Superior temporal gyrus (tissue), 1 donor: ENCODE data around the gene DTX3.
"Not testable (repeated sequence)": the region's sequence is repeated elsewhere in the genome, so short reads cannot be mapped to it uniquely, and the experiment has no call there.

Experiments
- DNase-seq: peaks from one replicate; pipeline ENCODE4 v3.0.0-alpha.2; 2016; ENCODE audit errors: extremely low spot score

The DTX3 gene

DNA sequence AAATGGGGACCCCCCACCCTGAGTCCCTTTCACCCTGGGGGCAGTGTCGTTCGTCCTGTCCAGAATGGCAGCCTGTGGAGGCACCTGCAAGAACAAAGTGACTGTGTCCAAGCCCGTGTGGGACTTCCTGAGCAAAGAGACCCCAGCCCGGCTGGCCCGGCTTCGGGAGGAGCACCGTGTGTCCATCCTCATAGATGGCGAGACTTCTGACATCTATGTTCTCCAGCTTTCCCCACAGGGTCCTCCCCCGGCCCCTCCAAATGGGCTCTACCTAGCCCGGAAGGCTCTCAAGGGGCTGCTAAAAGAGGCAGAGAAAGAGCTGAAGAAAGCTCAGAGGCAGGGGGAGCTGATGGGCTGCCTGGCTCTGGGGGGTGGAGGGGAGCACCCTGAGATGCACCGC is 2.2 kb downstream of the DTX3 start:
- no peak for DNase-seq

DNA sequence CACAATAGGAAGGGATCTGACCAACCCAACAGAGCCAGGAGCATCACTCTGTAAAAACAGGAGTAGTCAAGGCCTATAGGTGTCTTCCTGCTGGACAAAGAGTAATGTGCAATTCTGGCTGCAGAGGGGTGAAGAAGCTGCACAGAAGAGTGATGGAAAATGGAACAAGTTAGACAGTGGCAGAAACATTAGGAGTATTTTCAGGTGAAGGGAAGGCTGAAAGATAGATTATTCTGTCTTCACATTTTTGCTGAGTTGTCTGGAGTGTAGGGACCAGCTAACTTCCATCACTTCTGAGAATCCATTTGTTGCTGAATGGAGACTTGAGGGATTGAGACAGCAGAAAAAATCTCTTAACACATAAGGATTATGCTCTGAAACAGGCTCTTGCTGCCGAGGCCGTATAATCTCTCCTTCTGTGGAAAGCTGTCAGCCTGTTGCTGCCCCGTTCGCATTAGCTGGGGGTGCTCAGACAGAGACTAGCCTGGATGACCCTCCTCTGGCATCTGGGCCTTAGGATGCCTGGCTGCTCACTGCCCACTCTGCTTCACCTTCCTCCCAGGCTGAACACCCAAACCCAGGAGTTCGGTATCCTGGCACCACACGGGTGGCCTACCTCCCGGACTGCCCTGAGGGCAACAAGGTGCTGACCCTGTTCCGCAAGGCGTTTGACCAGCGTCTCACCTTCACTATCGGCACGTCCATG is 3.5 kb downstream of the DTX3 start:
- no peak for DNase-seq

DNA sequence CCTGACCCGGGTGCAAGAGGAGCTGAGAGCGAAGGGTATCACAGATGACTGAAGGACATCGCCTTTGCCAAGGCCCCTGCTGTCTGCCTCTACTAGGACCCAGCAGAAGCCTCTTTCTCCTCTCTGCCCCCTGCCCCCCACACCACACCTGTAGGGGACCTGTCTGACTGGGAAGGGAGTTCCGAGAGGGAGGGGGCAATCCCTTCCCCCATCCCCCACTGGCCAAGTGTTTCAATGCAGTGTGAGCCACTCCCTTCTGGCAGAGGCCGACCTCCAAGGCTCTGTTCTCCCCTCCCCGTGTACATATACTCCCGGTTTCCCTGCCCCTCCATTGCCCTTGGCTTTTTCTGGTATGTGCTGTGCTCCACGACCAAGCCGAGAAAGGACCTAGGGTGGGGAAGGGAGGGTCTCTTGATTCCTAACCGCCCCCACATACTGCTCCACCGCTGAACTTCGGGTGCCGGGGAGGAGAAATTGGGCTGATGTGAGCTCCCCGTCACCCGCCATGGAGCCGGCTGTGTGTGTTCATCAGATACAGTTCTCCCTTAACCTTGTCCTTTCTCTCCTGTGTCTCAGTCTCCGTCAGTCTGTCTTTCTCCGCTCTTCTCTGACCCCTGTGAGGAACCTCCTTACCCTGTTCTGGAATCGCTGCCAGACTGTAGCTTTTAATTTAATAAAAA is 4.6 kb downstream of the DTX3 start:
- no peak for DNase-seq

DNA sequence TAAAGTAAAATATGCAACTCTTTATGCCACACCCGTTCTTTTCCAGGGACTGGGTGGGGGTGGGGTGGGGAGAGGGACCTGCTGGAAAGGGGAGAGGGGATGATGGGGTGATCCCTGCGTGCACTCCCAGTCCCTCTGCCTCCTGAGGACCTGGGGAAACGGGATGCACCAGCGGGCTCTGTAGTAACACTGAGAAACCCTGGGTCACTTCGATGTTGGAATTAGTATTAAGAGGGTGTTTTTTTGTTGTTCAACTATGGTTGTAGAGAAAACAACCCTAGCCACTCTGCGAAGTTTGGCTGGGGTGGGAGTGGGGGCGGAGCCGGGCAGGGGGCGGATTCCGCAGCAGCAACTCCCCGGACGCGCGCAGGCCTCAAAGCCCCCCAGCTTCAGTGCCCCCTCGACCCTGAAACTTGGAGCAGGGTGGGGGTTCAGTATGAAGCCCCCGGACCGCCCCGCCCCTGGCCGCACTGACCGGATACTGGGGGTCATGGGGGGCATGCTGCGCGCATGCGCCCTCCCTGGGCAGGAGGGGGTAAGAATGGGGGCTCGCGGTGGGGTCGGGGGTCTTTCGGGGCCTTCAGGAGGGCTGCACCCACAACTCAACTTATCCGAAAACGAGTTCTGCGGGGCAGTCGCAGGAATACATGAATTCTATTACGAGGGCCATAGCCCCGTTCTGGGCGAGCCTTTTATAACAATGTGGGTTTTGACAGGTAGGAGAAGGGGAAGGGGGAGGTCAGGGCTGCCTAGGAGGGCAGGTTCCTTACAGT is 5.3 kb downstream of the DTX3 start:
- no peak for DNase-seq

DNA sequence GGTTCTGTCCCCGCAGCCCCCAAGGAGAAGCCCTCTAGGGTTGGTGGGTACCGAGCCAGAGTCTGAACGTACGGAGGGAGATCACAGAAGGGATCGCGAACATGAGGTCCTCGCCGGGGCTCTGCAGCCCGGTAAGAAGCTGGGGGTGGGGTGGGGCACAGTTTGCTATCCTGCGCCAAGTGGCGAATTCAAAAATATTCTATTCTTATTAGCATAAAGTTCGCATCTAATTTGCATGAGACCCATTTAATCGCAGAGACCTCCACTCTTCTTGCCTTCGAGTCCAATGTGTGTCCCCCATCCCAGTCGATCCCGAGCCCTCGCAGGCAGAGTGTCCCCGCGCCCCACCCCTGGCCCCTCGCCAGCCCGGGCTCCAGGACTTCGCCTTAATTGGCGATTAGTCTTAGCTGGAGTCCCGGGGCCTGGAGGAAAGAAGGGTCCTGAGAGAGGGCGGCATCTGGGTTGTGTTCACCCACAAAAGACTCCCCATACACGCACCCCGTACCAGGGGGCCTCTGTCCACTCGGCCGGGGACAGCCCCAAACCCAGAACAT is 6.0 kb downstream of the DTX3 start:
- DNase-seq = no peak

DNA sequence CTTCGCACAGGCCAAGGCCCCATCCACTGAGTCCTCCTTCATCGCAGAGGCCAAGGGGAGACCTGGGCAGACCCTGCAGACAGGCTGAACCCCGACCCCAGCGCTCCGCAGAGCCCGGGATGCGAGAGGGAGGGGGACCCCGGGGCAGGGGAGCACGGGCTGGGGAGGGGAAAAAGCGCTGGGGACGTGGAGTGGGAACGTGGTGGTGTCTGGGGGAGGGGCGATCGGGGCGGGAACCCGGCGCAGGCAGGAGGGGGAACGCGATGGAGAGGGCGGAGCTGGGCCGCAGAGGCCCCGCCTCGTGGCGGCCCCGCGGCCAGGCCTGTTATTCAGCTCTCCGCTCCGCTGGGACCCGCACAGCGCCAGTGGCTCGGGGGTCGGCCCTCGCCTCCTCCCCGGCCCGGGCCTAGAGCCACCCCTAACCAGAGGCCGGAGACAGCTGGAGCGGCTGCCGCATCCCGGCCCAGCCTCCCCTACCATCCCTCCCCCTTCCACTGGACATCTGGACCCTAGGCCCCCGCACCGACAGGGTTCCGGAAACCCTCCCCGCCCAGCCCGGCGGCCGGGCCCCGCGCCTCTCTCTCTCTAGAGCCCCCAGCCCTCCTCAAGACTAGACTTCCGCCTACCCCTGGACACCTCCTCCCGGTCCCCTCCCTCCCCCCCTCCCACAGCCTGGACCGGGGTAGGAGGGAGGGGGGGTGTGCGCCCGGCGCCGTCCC is 6.6 kb downstream of the DTX3 start, which contains the start of gene ARHGEF25:
TSS of gene ARHGEF25 (plus strand) at position 328 of the 719 bp plus-strand sequence. CDS start 460 bp downstream, outside the sequence.
- DNase-seq = no peak

DNA sequence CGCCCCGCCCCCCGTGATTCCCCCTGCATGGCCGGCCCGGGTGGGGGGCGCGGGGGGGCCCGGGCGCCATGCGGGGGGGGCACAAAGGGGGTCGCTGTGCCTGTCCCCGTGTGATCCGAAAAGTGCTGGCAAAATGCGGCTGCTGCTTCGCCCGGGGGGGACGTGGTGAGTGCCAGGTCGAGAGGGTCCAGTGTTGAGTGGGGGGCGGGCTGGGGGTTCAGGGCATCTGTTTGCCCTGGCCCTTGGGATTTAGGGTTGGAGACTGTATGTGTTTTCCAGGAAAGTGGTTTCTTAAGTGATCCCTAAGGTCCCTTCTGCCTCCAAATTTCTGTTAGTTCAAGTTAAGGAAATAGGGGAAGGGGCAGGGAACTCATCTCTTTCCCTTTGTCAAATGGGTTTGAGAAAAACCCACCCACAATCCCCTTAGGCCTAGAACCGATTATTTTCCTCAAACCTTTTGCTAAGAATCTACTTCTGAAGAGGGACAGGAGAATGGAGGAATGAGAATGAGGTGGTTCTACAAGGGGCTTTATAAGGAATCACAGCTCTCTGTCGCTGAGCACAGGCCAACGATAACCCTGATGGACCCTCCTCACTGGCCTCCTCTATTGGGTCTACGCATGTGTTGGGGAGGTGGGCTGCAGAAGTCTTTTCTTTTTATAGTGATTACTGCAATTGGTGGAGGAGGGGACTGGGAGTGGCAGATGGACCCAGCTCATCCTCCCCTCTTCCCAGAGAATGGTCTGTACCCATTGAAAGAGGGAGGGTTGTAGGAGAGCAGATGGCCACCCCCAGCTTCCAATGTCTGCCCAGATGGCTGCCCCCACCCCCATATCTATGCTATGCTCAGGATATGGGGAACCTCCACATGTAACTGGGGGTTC is 7.4 kb downstream of the DTX3 start:
- no peak for DNase-seq

DNA sequence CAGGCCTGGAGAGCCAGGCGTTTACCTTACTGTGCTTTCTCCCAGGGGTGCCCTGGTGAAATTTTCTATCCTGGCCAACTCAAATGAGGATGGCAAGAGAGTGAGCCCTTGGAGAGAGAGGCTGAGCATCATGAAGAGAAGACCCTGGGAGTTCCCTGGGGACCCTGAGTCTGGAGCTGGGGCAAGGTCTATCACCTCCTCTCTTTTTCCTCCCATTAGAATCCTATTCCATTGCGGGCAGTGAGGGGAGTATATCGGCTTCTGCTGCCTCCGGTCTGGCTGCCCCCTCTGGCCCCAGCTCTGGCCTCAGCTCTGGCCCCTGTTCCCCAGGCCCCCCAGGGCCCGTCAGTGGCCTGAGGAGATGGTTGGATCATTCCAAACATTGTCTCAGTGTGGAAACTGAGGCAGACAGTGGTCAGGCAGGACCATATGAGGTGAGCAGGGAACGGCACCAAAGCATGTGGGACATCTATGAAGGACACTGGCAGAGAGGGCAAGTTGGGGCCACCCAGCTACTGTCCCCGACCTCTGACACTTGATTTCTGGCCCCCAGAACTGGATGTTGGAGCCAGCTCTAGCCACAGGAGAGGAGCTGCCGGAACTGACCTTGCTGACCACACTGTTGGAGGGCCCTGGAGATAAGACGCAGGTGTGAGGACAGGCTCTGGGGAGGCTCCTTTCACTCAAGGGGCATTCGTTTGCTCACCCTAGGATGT is 8.2 kb downstream of the DTX3 start:
- DNase-seq = no peak

DNA sequence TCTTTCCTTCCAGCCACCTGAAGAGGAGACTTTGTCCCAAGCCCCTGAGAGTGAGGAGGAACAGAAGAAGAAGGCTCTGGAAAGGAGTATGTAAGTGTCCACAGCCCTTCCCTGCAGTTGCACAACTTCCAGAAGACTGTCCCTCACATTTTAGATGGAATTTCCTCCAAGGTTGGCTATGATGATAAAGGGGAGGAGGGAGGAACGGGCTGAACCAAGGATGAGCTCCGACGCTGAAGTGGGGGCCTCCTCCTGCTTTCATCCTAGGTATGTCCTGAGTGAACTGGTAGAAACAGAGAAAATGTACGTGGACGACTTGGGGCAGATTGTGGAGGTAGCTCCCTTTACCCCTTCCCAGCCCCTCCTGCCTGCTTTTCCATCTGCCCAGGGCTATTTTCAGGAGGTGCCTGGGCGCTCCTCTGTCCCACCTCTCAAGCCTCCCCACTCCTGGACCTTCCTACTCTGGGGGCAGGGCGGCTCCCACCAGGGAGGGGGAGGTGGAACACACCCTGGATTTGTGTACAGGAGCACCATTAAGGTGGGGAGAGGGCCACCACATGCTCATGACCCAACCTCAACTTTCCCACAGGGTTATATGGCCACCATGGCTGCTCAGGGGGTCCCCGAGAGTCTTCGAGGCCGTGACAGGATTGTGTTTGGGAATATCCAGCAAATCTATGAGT is 8.9 kb downstream of the DTX3 start:
- DNase-seq = no peak

DNA sequence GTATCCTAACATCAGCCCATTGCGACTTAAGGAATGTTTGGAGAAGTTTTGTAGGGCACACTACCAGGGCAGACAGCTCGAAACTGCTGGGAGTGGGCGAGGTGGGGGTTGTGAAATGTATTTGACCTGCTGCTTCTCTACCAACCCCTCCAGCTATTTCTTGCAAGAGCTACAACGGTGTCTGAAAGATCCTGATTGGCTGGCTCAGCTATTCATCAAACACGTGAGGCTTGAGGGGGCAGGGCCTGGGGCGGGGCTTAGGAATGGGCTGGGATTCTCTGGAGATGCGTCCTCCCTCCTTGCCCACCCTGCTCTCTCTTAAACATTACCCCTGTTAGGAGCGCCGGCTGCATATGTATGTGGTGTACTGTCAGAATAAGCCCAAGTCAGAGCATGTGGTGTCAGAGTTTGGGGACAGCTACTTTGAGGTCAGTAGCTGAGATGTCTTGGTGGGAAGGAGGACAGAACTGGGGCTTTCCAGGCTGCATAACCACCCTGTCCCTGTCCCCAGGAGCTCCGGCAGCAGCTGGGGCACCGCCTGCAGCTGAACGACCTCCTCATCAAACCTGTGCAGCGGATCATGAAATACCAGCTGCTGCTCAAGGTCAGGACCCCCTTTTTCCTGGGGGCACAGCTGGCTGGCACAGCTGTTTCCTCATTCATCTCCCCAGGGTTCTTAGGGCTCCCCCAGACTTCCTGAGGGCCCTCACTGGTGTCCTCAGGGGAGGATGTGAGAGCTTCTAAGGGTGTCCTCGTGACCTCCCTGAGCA is 9.7 kb downstream of the DTX3 start:
- no peak for DNase-seq

DNA sequence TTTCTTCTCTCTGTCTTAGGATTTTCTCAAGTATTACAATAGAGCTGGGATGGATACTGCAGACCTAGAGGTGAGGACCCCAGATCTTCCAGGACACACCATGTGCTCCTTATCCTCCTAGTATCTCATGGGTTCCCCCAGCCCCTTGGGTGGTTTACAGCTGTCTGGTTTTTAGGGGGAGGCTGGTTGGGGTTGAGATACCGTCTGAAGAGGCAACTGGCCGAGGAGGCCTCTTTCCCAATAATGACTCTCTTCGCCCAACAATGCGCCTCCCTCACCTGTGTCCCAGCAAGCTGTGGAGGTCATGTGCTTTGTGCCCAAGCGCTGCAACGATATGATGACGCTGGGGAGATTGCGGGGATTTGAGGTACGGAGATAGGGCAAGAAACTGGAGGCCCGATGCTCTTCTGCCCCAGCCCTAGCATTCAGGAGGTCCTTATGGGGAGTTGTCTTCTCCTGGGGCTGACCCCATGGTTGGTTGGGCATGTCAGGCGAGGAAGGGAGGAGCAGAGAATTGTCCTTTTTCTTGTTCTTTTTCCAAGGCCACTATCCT is 10.4 kb downstream of the DTX3 start:
- DNase-seq = no peak

DNA sequence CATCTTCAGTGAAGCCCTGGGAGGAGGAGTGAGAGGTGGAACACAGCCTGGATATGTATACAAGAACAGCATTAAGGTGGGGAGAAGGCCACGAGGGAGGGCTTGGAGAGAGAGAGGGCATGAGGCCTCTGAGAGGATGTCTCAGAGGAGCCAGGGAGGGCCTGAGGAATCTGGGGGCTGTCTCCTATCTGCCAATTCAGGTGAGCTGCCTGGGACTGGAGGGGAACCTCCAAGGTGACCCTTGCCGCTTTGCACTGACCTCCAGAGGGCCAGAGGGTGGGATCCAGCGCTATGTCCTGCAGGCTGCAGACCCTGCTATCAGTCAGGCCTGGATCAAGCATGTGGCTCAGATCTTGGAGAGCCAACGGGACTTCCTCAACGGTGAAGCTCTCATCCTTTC is 11.0 kb downstream of the DTX3 start:
- no peak for DNase-seq

DNA sequence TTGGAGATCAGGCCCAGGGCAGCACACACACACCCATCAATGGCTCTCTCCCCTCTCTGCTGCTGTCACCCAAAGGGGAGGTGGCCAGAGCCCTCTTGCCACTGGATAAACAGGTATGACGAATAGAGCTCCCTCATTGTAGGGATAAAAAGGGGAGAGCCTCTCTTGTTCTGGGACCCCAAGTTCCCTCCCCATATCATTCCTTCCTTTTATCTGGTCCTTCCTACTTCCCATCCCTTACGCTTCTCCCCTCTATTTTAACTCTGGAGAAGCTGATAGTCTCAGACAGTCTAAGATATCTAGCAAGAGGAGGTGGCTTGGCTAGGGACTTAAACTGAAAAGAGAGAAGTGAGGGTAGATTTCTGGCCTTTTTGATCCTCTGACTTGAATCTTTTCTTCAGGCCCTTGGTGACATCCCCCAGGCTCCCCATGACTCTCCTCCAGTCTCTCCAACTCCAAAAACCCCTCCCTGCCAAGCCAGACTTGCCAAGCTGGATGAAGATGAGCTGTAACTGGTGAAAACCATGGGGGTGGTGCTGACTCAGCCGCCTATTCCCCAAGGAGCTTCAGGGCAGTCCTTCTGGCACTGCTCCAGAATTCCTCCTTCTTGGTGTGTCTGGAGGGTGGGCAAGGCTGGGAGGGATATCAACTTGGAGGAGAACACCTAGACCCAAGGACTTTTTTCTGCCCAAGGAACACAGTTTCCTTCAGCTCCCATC is 11.9 kb downstream of the DTX3 start:
- DNase-seq = no peak

DNA sequence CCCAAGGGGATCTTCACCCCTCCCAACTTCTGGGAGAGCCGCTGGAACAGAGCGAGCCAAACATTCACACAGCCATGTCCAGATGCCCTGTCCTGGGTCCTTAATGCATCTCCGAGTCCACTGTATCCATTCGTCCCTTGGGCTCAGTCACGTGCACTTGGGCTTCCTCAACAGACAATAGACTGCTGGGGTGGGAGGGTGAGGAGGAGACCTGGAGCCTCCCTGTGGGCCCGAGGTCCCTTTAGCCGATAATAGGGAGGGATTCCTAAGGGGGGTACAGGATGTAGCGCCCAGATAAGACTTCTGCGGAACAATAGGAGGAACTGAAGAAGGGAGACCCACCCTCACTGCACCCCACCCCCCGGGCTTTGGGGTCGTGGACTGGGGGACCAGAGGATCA is 13.3 kb downstream of the DTX3 start:
- DNase-seq = no peak

DNA sequence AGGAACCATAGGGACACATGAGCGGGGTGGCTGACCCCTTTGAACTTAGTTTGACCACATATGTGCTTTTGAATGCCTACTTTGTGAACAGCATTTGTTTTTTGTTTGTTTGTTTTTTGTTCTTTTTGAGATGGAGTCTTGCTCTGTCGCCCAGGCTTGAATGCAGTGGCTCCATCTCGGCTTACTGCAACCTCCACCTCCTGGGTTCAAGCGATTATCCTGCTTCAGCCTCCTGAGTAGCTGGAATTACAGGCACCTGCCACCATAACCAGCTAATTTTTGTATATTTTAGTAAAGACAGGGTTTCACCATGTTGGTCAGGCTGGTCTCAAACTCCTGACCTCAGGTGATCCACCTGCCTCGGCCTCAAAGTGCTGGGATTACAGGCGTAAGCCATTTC is 13.8 kb downstream of the DTX3 start:
- DNase-seq = not testable (repeated sequence)

DNA sequence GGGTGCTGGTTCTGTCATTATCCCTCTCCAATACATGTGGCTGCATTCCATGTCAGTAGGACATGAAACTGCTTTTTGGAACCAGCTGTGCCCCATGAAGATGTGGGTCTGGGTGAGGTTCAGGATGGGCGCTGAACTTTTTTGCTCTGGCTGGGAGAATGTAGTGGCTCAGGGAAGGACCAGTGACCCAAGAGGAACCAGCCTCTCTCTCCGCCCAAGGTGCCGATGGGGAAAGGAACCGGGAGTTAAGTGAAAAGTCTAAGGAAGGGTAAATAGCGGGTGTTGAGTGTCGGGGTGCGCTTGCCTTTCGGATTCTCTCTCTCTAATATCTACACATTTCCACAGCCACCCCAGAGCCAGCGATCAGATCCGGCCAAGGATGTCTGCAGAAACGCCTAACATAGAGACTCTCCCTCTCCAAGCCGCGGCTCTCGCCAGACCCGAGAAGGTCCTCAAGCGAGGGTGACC is 14.4 kb downstream of the DTX3 start:
- DNase-seq = no peak

DNA sequence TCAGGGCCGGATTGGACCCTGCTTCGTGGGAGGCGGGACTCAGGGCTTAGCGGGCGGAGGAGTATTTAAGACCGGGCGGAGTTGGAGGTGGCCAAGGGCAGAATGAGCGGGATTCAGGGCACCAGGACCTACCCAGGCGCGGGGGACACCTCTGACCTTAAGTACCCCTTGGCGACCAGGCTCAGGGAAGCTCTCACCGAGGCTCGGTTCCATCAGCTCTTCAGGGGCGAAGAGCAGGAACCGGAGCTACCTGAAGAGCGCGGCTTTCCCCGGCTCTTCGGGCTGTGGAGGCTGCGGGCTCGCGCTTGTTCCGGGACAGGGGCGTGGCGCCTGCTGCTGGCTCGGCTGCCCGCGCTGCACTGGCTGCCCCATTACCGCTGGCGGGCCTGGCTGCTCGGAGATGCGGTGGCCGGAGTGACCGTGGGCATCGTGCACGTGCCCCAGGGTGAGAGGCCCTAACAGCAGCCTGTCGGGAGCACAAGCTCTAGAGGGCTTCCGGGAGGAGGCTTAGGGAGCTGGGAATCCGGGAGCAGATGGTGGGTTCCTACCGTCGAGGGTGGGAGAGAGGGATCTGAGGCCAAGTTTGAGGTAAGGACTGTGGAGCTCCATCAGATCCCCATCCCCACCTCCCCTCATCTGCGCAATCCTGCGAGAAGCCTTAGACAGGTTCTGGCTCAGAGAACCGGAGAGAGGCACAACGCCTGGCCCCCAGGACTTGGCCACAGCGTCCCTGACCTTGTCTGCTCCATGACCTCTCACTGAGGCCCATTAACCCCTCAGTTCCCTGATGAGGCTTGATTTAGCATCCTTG is 15.0 kb downstream of the DTX3 start:
- DNase-seq = no peak
